AG09309 (cell line): ENCODE data around the gene C1QTNF8.
A peak's percentile ranks its signal among the peaks of the same experiment; 100 is the strongest.

ENCODE experiments used
- DNase-seq: peaks from one replicate; pipeline ENCODE4 v3.0.0-alpha.2; 2010; ENCODE audit warnings: low read depth
- H3K4me3 ChIP-seq: 2 replicates; pipeline ENCODE4 v1.5.1; 2011; ENCODE audit warnings: mild to moderate bottlenecking, low read depth, low read length, moderate library complexity; ENCODE audit not compliant: control insufficient read depth
- TF ChIP-seq, protein P1 (sequence below): IDR thresholded peaks from 2 replicates; pipeline ENCODE4 v1.5.1; 2011; ENCODE audit warnings: mild to moderate bottlenecking, low read depth, low read length, inconsistent platforms; ENCODE audit not compliant: insufficient read depth, control insufficient read depth; ENCODE audit errors: missing control alignments

C1QTNF8 gene

DNA sequence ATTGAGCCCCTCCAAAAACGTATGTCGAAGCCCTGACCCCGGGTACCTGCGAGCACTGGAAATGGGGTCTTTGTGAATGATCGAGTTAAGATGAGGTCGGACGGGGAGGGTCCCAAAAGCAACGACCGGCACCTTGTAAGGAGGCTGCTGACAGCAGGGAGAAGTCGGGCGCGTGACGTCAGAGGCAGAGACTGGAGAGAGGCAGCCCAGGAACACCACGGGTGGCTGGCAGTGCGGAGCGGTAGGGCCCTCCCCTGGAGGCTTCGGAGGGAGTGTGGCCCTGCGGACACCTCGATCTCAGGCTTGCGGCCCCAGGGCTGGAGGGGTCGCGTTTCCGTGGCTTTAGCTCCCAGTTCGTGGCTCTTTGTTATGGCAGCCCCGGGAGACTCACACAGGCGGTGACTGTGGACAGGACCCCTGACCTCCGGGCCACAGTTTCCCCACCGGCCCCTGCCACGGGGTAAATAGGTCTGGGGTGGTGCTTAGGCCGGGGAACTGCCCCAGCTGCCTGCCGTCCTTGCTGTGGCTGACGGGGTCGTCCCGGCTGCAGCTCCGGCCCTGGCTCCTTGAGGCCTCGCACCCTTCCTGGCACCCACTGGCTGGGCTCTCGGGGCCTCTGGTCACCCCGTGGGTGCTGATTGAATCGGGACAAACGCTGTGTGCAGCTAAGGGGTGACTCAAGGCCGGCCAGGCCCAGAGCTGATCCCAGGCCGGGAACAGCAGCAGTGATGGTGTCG, 34.1 kb downstream of the C1QTNF8 start:
- no peak overlapping the region for H3K4me3 ChIP-seq
- TF ChIP-seq, protein P1, sequence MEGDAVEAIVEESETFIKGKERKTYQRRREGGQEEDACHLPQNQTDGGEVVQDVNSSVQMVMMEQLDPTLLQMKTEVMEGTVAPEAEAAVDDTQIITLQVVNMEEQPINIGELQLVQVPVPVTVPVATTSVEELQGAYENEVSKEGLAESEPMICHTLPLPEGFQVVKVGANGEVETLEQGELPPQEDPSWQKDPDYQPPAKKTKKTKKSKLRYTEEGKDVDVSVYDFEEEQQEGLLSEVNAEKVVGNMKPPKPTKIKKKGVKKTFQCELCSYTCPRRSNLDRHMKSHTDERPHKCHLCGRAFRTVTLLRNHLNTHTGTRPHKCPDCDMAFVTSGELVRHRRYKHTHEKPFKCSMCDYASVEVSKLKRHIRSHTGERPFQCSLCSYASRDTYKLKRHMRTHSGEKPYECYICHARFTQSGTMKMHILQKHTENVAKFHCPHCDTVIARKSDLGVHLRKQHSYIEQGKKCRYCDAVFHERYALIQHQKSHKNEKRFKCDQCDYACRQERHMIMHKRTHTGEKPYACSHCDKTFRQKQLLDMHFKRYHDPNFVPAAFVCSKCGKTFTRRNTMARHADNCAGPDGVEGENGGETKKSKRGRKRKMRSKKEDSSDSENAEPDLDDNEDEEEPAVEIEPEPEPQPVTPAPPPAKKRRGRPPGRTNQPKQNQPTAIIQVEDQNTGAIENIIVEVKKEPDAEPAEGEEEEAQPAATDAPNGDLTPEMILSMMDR, result no peak
- DNase-seq, result no peak

DNA sequence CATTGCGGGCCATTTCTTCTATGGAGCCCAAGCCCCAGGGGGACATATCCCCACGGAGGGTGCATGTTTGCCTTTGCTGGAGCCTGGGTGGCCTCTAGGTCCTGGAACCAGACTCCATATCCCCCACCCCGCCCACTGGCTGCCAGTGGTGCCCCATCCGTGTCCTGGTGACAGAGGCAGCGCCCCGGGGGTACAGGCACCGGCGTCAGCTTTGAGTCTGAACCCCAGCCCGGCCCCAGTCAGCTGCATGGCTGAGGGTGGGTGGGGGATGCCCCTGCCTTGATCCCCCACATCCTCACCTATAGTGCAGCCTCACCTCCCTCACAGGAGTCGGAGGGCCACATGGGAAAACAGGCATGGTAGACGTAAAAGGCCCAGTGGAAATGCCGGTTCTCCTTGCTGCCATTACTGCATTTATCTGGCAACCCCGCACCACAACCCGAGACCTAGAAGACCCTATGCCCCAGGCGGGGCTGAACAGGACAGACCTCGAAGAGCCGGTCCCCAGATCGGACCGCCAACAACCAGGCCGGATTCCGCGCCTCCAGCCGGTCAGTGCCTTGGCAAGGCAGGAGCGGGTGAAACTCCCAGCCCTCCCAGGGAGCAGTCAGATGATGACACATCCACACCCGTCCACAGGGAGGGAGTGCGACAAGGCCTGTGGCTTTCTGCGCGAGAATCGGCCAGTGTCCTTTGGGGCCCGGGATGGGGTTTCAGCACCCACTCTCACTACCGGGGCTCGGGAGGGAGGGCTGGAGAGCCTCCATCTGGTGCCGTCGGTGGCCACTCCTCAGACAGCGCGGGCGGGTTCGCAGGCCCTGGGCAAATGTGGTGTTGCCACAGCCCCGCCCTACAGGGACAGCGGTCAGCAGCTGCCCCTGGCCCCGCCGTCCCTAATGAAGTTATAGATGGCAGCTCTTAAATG, 35.4 kb downstream of the C1QTNF8 start:
- no peak overlapping the region for H3K4me3 ChIP-seq
- TF ChIP-seq, protein P1, result no peak
- no peak for DNase-seq

DNA sequence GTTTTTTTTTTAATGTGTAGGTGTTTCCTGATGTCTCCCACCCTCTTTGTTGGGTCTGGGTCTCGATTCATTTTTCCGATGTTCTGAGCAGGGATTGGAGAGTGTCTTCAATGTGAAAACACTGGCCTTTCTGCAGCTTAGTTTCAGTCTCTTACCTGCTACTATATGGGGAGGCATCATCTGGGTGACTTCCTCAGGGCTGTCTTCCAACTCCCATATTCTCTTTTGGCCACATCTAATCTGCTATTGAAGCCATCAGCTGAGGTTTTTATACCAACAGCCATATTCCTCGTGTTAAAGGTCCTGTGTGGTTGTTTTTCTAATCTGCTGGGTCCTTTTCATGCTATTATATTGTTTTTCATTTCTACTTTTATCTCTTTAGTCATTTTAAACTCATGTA, 36.7 kb downstream of the C1QTNF8 start:
- TF ChIP-seq, protein P1, result no peak

DNA sequence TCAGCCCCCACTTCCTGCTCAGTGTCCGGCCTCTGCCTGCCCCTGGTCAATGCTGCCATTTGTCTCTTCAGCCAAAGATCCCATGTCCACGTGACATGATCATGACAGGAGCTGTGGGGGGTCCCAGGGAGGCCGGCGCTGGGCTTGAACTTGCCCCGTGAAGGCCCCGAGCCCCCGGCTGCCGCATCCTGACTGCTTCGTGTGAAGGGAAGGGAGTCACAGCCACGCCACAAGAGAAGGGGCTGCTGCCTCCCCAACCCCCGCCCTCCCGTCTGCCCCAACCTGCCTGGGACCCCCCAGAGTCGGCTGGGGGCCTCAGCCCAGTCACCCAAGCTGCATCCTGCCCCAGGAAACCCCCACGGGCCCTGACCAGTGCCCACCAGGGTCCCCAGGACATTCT, 37.8 kb downstream of the C1QTNF8 start:
- no peak overlapping the region for H3K4me3 ChIP-seq
- DNase-seq, result no peak
- TF ChIP-seq, protein P1, result no peak

More for the DNA sequence above, 36.7 kb downstream of the C1QTNF8 start:
- no peak for DNase-seq
- H3K4me3 ChIP-seq, result no peak overlapping the region

DNA sequence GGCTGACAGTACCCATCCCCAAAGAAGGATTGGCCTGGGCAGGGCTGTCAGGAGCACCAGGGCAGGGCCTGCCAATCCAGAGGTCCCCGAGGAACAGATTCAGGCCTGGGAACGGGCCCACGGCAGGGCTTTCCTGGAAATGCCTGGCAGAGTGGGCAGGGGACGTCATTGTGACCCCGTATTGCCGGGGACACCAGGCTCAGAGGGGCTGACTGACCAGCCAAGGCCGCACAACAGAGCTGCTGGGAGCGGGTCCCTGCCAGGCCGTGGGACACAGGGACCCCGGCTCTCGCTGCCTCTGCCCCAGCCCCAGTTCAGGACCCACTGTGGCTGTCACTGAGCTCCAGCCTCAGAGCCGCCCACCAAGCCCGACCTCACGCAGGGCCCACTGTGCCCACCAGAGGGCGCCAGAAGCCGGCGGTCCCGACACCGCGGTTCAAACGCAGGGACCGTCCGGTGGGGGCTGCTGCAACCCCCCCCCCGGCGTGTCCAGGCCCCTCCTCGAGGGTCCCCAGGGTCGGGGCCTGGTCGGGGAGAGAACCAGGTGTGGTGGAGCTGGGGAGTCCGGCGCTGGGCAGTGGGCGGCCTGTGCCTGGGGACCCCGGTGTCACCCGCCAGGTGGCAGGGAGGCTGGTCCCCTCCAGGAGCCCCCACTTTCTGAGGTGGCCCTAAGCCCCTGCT, 38.7 kb downstream of the C1QTNF8 start:
- no peak overlapping the region for H3K4me3 ChIP-seq
- DNase-seq, result no peak
- TF ChIP-seq, protein P1, result peak; percentile 79

DNA sequence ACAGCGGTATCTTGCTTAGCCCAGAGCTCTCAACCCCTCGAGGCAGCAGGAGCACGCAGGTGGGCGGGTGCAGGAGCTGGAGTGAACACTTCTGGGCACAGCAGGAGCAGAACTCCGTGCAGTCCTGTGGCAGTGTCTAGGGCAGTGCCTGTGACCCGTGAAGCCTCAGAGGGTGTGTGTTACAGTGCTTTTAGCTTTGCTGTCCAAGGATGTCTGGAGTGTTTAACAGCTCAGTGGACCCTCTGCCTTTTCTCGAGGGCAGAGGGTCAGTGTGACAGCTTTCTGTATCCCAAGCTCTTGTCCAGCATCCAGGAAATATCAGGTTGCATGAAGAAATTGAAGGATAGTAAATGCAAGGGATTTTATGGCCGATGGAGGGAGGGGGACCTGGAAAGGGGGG, 39.8 kb downstream of the C1QTNF8 start:
- TF ChIP-seq, protein P1, result no peak
- no peak overlapping the region for H3K4me3 ChIP-seq
- DNase-seq, result no peak
